Lung (tissue), 12 donors: ENCODE results near the gene RBM27. TPM values are rescaled to one million over a fixed set of nuclear protein-coding genes. Genes with fewer than 3 reads are reported as not detected.
"Not testable (repeated sequence)": the region's sequence is repeated elsewhere in the genome, so short reads cannot be mapped to it uniquely, and the experiment has no call there.

Experiments used
- ATAC-seq: fragments of 200-7000 bp; cut with Tn5 transposase; one replicate; pipeline ENCODE4 v1.9.1; 2020; ENCODE audit warnings: moderate number of reproducible peaks; ENCODE audit not compliant: insufficient read depth, low FRiP score
- DNase-seq, 3 donors: peaks; one replicate each; pipeline ENCODE4 v3.0.0-alpha.2; 2013 to 2017
- H3K27ac ChIP-seq, 2 donors: one replicate each; pipeline ENCODE4 v1.5.1; 2013; ENCODE audit warnings: mild to moderate bottlenecking in 2 of 2, moderate library complexity in 2 of 2, control low read depth in 1 of 2, inconsistent platforms in 1 of 2, low read depth in 1 of 2, low read length in 1 of 2
- H3K27me3 ChIP-seq, 3 donors: one replicate each; pipeline ENCODE4 v1.5.1; 2013; ENCODE audit warnings: low read length in 2 of 3; ENCODE audit not compliant: control insufficient read depth in 3 of 3, insufficient read depth in 3 of 3
- H3K36me3 ChIP-seq, 4 donors: one replicate each; pipeline ENCODE4 v1.5.1; 2013; ENCODE audit warnings: low read length in 4 of 4, mild to moderate bottlenecking in 1 of 4, moderate library complexity in 1 of 4; ENCODE audit not compliant: control insufficient read depth in 4 of 4, insufficient read depth in 4 of 4
- H3K4me1 ChIP-seq, 5 donors: one replicate each; pipeline ENCODE4 v1.5.1; 2013; ENCODE audit warnings: low read length in 5 of 5, mild to moderate bottlenecking in 2 of 5, moderate library complexity in 1 of 5; ENCODE audit not compliant: control insufficient read depth in 5 of 5, insufficient read depth in 5 of 5
- H3K4me3 ChIP-seq: one replicate; pipeline ENCODE4 v1.5.1; 2013; ENCODE audit warnings: mild to moderate bottlenecking, control low read depth, moderate library complexity
- H3K9ac ChIP-seq, 2 donors: one replicate each; pipeline ENCODE4 v1.5.1; 2013; ENCODE audit warnings: low read length in 2 of 2, control low read depth in 1 of 2; ENCODE audit not compliant: insufficient read depth in 1 of 2
- H3K9me3 ChIP-seq, 4 donors: one replicate each; pipeline ENCODE4 v1.5.1; 2013; ENCODE audit warnings: low read length in 3 of 4, mild to moderate bottlenecking in 1 of 4, moderate library complexity in 1 of 4; ENCODE audit not compliant: control insufficient read depth in 4 of 4, insufficient read depth in 3 of 4
- WGBS, 2 donors: extraction: QIAGEN DNeasy Blood & Tissue Kit; methylation state at CpG; one replicate each; pipeline ENCODE4 v1.1.7; 2013; 5-methylcytosine and 5-hydroxymethylcytosine counted together
- polyA plus RNA-seq, 2 donors: library from polyadenylated mRNA; stranded (reverse); fragments of 200-250 nt; gene quantifications; one replicate each; pipeline ENCODE4 v1.2.1, GENCODE V29; 2013
- total RNA-seq, 2 donors: library from RNA; depleted of rRNA in 1 of 2; stranded (reverse); fragments of >200 nt in 1 of 2; gene quantifications; one replicate each; pipeline ENCODE4 v1.2.1, GENCODE V29; 2014 to 2021
- TF ChIP-seq, protein P1 (sequence below): IDR thresholded peaks from 2 replicates; pipeline ENCODE4 v1.5.1; 2012; ENCODE audit warnings: mild to moderate bottlenecking; ENCODE audit errors: control extremely low read depth, extremely low read depth
- donor health status: control.
- donor health status: control.
- donor health status: Bipolar disorder and iron deficiency.
- donor health status: healthy.
- donor health status: DM: yes; HTN: yes; CAD: no.

RBM27 gene
- total and polyA plus RNA-seq, 4 donors: 6.2 to 41.8 (median 9.7) TPM

DNA sequence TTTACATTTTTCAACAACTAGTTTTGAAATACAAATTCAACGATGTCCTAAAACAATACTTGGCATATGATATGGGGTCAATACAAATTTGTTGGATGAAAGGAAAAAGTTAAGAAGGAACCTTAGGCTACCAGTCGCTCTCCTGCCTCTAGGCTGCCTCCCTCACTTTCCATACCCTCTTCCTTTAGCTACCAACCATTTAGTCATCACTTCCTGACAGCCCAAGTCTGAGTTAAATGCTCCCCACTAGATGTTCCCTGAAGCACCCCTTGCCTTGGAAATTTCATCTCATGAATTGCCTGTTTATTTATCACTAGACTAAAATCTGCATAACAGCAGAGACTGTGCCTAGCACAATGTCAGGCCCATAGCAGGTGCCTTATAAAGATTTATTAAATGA, 18.2 kb upstream of the RBM27 start:
- ATAC-seq (no peak), DNase-seq (no peak)
- H3K9ac ChIP-seq: no peak overlapping the region
- H3K9me3 ChIP-seq: no peaks in the 10 kb centered on the region
- H3K27me3 ChIP-seq: peaks cover 0 to under 1% (median 0%) of the 10 kb centered on the region in 3 donors
- no peaks in the 10 kb centered on the region for H3K36me3 ChIP-seq
- 63 to 67% methylated on average over 2 of the region's 2 CpGs for WGBS, 2 donors
- TF ChIP-seq, protein P1, sequence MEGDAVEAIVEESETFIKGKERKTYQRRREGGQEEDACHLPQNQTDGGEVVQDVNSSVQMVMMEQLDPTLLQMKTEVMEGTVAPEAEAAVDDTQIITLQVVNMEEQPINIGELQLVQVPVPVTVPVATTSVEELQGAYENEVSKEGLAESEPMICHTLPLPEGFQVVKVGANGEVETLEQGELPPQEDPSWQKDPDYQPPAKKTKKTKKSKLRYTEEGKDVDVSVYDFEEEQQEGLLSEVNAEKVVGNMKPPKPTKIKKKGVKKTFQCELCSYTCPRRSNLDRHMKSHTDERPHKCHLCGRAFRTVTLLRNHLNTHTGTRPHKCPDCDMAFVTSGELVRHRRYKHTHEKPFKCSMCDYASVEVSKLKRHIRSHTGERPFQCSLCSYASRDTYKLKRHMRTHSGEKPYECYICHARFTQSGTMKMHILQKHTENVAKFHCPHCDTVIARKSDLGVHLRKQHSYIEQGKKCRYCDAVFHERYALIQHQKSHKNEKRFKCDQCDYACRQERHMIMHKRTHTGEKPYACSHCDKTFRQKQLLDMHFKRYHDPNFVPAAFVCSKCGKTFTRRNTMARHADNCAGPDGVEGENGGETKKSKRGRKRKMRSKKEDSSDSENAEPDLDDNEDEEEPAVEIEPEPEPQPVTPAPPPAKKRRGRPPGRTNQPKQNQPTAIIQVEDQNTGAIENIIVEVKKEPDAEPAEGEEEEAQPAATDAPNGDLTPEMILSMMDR: no peak
- no peak overlapping the region for H3K27ac ChIP-seq
- no peak overlapping the region for H3K4me3 ChIP-seq
- peaks cover 0 to 5% (median 4%) of the 10 kb centered on the region in 5 donors for H3K4me1 ChIP-seq

DNA sequence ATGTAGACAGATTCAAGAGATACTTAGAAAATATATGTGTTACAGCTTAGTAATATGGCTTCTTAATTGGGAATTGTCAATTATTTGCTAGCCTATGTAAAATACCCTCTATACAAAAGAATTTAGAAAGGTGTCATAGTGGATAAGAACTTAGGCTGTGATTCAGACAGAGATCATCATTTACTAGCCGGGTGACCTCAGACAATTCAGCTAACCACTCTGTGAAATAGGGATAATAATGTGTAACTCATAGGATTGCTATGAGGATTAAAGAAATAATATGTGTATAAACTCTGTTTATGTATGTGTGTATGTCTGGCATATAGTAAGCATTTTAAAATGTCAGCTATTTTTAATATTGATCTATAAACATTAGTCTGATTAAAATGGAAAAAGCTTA, 15.0 kb upstream of the RBM27 start:
- no peaks in the 10 kb centered on the region for H3K4me1 ChIP-seq
- DNase-seq (no peak), ATAC-seq (no peak)
- no peaks in the 10 kb centered on the region for H3K9me3 ChIP-seq
- H3K36me3 ChIP-seq: no peaks in the 10 kb centered on the region
- peaks cover 0 to 2% (median 0%) of the 10 kb centered on the region in 3 donors for H3K27me3 ChIP-seq
- H3K27ac ChIP-seq: no peak overlapping the region
- TF ChIP-seq, protein P1: no peak
- H3K9ac ChIP-seq: no peak overlapping the region
- H3K4me3 ChIP-seq: no peak overlapping the region
- 76 to 92% methylated on average over 1 of the region's 1 CpG for WGBS, 2 donors

DNA sequence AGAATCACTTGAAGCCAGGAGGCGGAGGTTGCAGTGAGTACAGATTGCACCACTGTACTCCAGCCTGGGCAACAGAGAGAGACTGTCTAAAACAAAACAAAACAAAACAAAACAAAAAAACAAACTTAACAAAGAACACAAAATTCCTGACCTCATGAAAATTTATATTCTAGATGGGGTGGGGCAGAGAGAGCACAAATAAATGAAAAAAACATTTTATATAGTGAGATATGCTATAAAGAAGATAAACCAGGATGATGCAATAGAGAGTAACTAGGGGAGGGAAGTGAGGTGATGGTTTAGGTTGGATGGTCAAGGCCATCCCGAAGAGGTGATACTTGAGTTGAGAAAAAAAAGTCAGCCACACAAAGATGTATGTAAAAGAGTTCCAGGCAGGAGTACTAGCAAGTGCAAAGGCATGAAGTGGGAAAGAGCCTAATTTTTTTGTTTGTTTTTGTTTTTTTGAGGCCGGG, 10.8 kb upstream of the RBM27 start:
- H3K4me3 ChIP-seq: no peak overlapping the region
- H3K27ac ChIP-seq: no peak overlapping the region
- no peaks in the 10 kb centered on the region for H3K36me3 ChIP-seq
- no peak overlapping the region for H3K9ac ChIP-seq
- no peaks in the 10 kb centered on the region for H3K4me1 ChIP-seq
- WGBS, 2 donors: 84 to 91% methylated on average over 3 of the region's 3 CpGs
- DNase-seq (no peak), ATAC-seq (no peak)
- H3K27me3 ChIP-seq: peaks cover 0 to 2% (median 0%) of the 10 kb centered on the region in 3 donors
- H3K9me3 ChIP-seq: no peaks in the 10 kb centered on the region
- TF ChIP-seq, protein P1: no peak

DNA sequence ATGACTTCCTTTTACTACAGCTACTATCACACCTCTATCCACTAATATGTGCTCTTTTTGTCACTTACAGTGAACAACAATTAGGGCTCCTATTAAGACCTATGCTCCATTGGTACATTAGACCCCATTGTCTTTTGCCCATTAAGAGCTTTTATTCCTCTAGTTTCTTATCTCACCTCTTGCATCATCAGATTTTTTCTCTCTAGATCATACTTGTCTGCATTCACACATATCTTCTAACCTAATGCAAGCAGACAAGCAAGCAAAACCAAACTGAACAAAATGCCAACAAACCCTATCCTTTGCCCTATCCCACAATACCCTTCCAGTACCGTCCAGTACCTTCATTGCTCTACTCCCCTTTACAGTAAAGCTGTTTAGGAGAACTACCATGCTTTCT, 10.1 kb upstream of the RBM27 start:
- Histone ChIP-seq H3K4me3 (no peak overlapping the region), H3K27me3 (peaks cover 0 to 2% (median 0%) of the 10 kb centered on the region in 3 donors), H3K36me3 (no peaks in the 10 kb centered on the region), H3K9me3 (no peaks in the 10 kb centered on the region), H3K9ac (no peak overlapping the region), H3K27ac (no peak overlapping the region), H3K4me1 (peaks cover 0 to under 1% (median 0%) of the 10 kb centered on the region in 5 donors)
- no peak for ATAC-seq
- TF ChIP-seq, protein P1: no peak
- 87 to 88% methylated on average over 1 of the region's 1 CpG for WGBS, 2 donors
- DNase-seq: no peak

DNA sequence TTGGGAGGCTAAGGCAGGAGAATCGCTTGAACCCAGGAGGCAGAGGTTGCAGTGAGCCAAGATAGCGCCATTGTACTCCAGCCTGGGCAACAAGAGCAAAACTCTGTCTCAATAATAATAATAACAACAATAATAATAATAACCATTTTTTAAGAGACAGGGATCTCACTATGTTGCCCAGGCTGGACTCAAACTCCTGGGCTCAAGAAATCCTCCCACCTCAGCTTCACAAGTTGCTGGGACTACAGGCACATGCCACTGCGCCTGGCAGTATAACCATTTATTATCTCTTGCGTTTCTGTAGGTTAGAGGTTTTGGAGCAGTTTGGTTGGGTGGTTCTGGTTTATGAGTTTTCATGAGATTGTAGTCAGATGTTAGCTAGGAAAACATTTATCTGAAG, 8.4 kb upstream of the RBM27 start:
- not testable (repeated sequence) for ATAC-seq, H3K27me3 ChIP-seq, H3K4me1 ChIP-seq, H3K4me3 ChIP-seq, H3K36me3 ChIP-seq, H3K9ac ChIP-seq, H3K9me3 ChIP-seq, DNase-seq, H3K27ac ChIP-seq
- WGBS, 2 donors: 94 to 95% methylated on average over 4 of the region's 4 CpGs
